ENCODE measurements around the gene MYPN. TPM values are rescaled to one million over a fixed set of nuclear protein-coding genes. Genes with fewer than 3 reads are reported as not detected.

MYPN gene
- total RNA-seq, result 3.4 and 3.9 TPM in 2 replicates

DNA sequence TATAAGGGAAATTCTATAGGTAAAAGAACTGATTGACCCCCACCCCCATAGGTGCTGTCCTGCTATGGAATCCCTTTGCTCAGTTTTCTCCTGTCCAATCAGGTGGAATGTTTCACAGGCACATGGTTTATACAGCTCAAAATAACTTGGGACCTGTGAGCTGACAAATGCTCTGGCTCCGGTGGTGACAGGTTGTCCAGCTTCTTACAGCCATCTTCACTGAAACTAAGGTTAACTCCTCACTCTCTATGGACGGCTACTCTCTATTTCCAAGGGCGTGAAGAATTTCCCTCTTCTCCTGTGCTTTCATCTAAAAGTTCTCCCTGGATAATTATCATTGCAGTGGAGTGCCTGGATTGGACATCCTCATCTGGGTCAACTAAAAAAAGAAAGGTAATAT lies at the start of gene MYPN:
MYPN (plus strand) TSS at position 158 of the 400 bp plus-strand sequence. CDS start 11,951 bp downstream, outside the sequence.

GRCh38 chr10:68074775-68075549 lies 34.3 kb upstream of the MYPN start, which contains the start of gene HERC4:
HERC4 (minus strand) TSS chr10:68075283; CDS start chr10:68073108, 2,175 bp downstream.

DNA sequence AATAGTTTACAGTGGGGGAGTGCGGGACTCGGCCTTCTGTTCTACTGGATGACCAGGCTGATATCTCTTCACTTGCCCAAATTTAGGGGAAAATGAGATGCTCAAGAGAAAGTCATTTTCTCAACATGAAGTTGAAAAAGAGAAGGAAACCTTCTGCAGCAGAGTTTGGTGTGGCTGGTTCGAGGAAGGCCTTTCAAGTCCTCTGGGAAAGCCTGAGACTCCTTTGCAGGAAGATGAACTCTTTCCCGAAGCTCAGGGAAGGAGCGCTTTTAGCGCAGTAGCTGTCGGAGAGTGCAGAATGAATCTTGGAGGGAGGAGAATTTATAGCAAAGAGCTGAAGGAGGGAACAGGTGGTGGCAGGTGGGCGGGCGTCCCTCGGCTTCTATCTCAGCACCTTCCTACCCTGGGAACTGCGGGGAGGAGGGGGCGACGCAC lies 122.5 kb downstream of the MYPN start, which contains the start of gene ATOH7:
ATOH7 (minus strand) TSS at position 297 of the 435 bp plus-strand sequence. CDS start 436 bp downstream, outside the sequence.

Other genes starting within 250 kb of the MYPN start
- gene SIRT1, start 224.8 kb upstream of the MYPN start, total RNA-seq, result 10.9 and 11.6 TPM in 2 replicates
- 30.0 and 30.1 TPM in 2 replicates for gene HERC4, start 34.2 kb upstream of the MYPN start, total RNA-seq
- 0.30 TPM in 1 of 2 replicates, not detected in the other for gene ATOH7, start 122.6 kb downstream of the MYPN start, total RNA-seq
- 22.7 and 25.6 TPM in 2 replicates for gene HNRNPH3, start 222.6 kb downstream of the MYPN start, total RNA-seq
- 1.3 and 2.1 TPM in 2 replicates for gene PBLD, start 223.4 kb downstream of the MYPN start, total RNA-seq

Data from bronchus fibroblast of lung (primary cell).